ENCODE results near the gene DOK6. TPM values are rescaled to one million over a fixed set of nuclear protein-coding genes. Genes with fewer than 3 reads are reported as not detected.

DOK6 gene
- total RNA-seq, 2 experiments from 2014 or later, result not detected

GRCh38 chr18:69480460-69480859 lies 79.8 kb downstream of the DOK6 start:
- ATAC-seq (ENCODE audit: poor library complexity) (no peak), DNase-seq (no peak)
- no peak overlapping the region for H3K4me3 ChIP-seq (ENCODE audit: low read length)
- no peaks in the 10 kb centered on the region for H3K9me3 ChIP-seq (ENCODE audit: control insufficient read depth in 1 of 2, insufficient read depth in 1 of 2, low read length in 2 of 2)
- no peaks in the 10 kb centered on the region for H3K9me3 Mint-ChIP-seq
- peaks cover 11% of the 10 kb centered on the region for H3K27me3 Mint-ChIP-seq
- H3K27ac ChIP-seq (ENCODE audit: low read depth in 1 of 2, low read length in 2 of 2), result no peak overlapping the region
- H3K4me1 Mint-ChIP-seq (ENCODE audit: low read depth), result no peaks in the 10 kb centered on the region
- ChIA-PET POLR2A (no interaction called here), CTCF (no interaction called here)
- H3K27ac Mint-ChIP-seq, result no peak overlapping the region
- no peaks in the 10 kb centered on the region for H3K4me1 ChIP-seq (ENCODE audit: insufficient read depth, low read length)
- no peaks in the 10 kb centered on the region for H3K27me3 ChIP-seq (ENCODE audit: control insufficient read depth in 1 of 2, insufficient read depth in 2 of 2, low read length in 2 of 2)
- H3K4me3 Mint-ChIP-seq, result no peak overlapping the region
- intact Hi-C loops (cut with DNase I, micrococcal nuclease), result no loop called here
- no peak for TF ChIP-seq CTCF (IDR thresholded peaks at IDR 0.05)
- no peaks in the 10 kb centered on the region for H3K36me3 Mint-ChIP-seq (ENCODE audit: low read depth)
- no peaks in the 10 kb centered on the region for H3K36me3 ChIP-seq (ENCODE audit: insufficient read depth, low read length)

GRCh38 chr18:69483574-69483973 lies 82.9 kb downstream of the DOK6 start:
- Histone ChIP-seq H3K9me3 (ENCODE audit: control insufficient read depth in 1 of 2, insufficient read depth in 1 of 2, low read length in 2 of 2) (peaks cover 0 to 7% of the 10 kb centered on the region in 2 experiments), H3K4me1 (ENCODE audit: insufficient read depth, low read length) (no peaks in the 10 kb centered on the region), H3K27ac (ENCODE audit: low read depth in 1 of 2, low read length in 2 of 2) (no peak overlapping the region), H3K4me3 (ENCODE audit: low read length) (no peak overlapping the region), H3K27me3 (ENCODE audit: control insufficient read depth in 1 of 2, insufficient read depth in 2 of 2, low read length in 2 of 2) (no peaks in the 10 kb centered on the region), H3K36me3 (ENCODE audit: insufficient read depth, low read length) (no peaks in the 10 kb centered on the region)
- Mint-ChIP-seq H3K27me3 (peaks cover 11% of the 10 kb centered on the region), H3K36me3 (ENCODE audit: low read depth) (no peaks in the 10 kb centered on the region), H3K4me3 (no peak overlapping the region), H3K9me3 (peaks cover 2% of the 10 kb centered on the region), H3K27ac (no peak overlapping the region), H3K4me1 (ENCODE audit: low read depth) (no peaks in the 10 kb centered on the region)
- ATAC-seq (ENCODE audit: poor library complexity), result no peak
- CTCF ChIA-PET, result no interaction called here
- DNase-seq, result no peak
- TF ChIP-seq CTCF (IDR thresholded peaks at IDR 0.05), result no peak
- POLR2A ChIA-PET, result no interaction called here
- intact Hi-C loops (cut with DNase I, micrococcal nuclease), result no loop called here

GRCh38 chr18:69484699-69485396 lies 84.2 kb downstream of the DOK6 start:
- Histone ChIP-seq H3K27me3 (ENCODE audit: control insufficient read depth in 1 of 2, insufficient read depth in 2 of 2, low read length in 2 of 2) (no peaks in the 10 kb centered on the region), H3K9me3 (ENCODE audit: control insufficient read depth in 1 of 2, insufficient read depth in 1 of 2, low read length in 2 of 2) (peaks cover 0 to 7% of the 10 kb centered on the region in 2 experiments), H3K4me3 (ENCODE audit: low read length) (no peak overlapping the region), H3K36me3 (ENCODE audit: insufficient read depth, low read length) (no peaks in the 10 kb centered on the region), H3K27ac (ENCODE audit: low read depth in 1 of 2, low read length in 2 of 2) (no peak overlapping the region), H3K4me1 (ENCODE audit: insufficient read depth, low read length) (no peaks in the 10 kb centered on the region)
- Mint-ChIP-seq H3K4me3 (no peak overlapping the region), H3K27ac (no peak overlapping the region), H3K4me1 (ENCODE audit: low read depth) (no peaks in the 10 kb centered on the region), H3K27me3 (peaks cover 11% of the 10 kb centered on the region), H3K9me3 (peaks cover 2% of the 10 kb centered on the region), H3K36me3 (ENCODE audit: low read depth) (no peaks in the 10 kb centered on the region)
- intact Hi-C loops (cut with DNase I, micrococcal nuclease), result no loop called here
- POLR2A ChIA-PET, result no interaction called here
- CTCF ChIA-PET, result no interaction called here
- TF ChIP-seq CTCF (IDR thresholded peaks at IDR 0.05), result no peak
- no peak for DNase-seq
- ATAC-seq (ENCODE audit: poor library complexity), result no peak

Measured in CD4-positive, alpha-beta T cell (primary cell).